WERI-Rb-1 (cell line): ENCODE data around the gene NRG3.

ENCODE experiments used
- DNase-seq: peaks from one replicate; pipeline ENCODE4 v3.0.0-alpha.2; 2020
- H3K27ac ChIP-seq: fragments of 250-450 bp; sonication (Bioruptor Pico); 2 replicates; pipeline ENCODE4 v1.5.1; 2020; ENCODE audit warnings: mild to moderate bottlenecking, moderate library complexity
- H3K27me3 ChIP-seq: fragments of 250-450 bp; sonication (Bioruptor Pico); 2 replicates; pipeline ENCODE4 v1.5.1; 2021; ENCODE audit warnings: mild to moderate bottlenecking, low read depth, moderate library complexity; ENCODE audit not compliant: insufficient read depth, severe bottlenecking
- H3K36me3 ChIP-seq: fragments of 250-450 bp; sonication (Bioruptor Pico); 2 replicates; pipeline ENCODE4 v1.5.1; 2020; ENCODE audit warnings: mild to moderate bottlenecking, moderate library complexity
- H3K4me3 ChIP-seq: 2 replicates; pipeline ENCODE4 v1.5.1; 2011; ENCODE audit warnings: low read depth, mild to moderate bottlenecking, control low read depth, low read length
- H3K9me3 ChIP-seq: fragments of 250-450 bp; sonication (Bioruptor Pico); 2 replicates; pipeline ENCODE4 v1.5.1; 2021; ENCODE audit warnings: mild to moderate bottlenecking, moderate library complexity; ENCODE audit not compliant: severe bottlenecking
- TF ChIP-seq, protein P1 (sequence below): IDR thresholded peaks from 2 replicates; pipeline ENCODE4 v1.5.1; 2011; ENCODE audit warnings: low read depth, mild to moderate bottlenecking, control low read depth, inconsistent platforms, low read length

NRG3 gene

DNA sequence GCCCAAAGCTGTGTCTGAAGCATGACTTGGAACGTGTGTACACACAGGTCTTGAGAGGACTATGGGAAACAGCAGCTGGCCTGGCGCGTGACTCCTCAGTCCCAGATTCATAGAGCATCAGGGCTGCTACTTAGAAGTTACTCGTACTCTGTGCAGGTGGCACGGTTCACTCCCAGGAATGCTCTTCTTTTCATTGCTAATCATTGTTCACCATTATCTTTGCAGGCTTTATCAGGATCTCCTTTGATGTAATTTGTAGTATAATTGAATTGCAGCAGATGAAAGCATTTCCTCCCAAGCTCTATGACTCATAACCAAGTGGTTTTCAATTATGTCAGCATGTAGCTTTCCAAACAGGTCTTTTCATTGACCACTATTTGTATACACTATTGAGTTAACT is 938.9 kb downstream of the NRG3 start:
- H3K27ac ChIP-seq = no peak overlapping the region
- no peaks in the 10 kb centered on the region for H3K36me3 ChIP-seq
- no peaks in the 10 kb centered on the region for H3K27me3 ChIP-seq
- DNase-seq = no peak
- TF ChIP-seq, protein P1, sequence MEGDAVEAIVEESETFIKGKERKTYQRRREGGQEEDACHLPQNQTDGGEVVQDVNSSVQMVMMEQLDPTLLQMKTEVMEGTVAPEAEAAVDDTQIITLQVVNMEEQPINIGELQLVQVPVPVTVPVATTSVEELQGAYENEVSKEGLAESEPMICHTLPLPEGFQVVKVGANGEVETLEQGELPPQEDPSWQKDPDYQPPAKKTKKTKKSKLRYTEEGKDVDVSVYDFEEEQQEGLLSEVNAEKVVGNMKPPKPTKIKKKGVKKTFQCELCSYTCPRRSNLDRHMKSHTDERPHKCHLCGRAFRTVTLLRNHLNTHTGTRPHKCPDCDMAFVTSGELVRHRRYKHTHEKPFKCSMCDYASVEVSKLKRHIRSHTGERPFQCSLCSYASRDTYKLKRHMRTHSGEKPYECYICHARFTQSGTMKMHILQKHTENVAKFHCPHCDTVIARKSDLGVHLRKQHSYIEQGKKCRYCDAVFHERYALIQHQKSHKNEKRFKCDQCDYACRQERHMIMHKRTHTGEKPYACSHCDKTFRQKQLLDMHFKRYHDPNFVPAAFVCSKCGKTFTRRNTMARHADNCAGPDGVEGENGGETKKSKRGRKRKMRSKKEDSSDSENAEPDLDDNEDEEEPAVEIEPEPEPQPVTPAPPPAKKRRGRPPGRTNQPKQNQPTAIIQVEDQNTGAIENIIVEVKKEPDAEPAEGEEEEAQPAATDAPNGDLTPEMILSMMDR = no peak
- H3K9me3 ChIP-seq = no peaks in the 10 kb centered on the region
- H3K4me3 ChIP-seq = no peak overlapping the region

DNA sequence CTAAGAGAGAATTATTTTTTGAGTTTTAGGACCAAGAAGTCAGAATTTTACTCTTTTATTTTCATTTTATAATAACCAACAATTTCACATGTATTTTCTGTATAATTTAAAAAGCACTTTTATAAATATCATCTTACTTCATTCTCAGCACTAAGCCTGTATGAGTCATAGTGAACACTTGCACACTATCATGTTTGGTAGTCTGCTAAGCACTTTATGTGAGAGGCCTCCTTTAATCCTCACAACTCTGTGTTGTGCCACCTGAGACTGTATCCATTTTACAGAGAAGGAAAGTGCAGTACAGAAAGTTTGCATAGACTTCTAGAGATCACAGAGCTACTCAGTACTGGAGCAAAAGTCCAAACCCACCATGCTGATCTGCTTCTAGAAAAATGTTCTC is 939.6 kb downstream of the NRG3 start:
- Histone ChIP-seq H3K9me3 (no peaks in the 10 kb centered on the region), H3K4me3 (no peak overlapping the region), H3K27me3 (no peaks in the 10 kb centered on the region), H3K27ac (no peak overlapping the region), H3K36me3 (no peaks in the 10 kb centered on the region)
- no peak for DNase-seq
- TF ChIP-seq, protein P1 = no peak

DNA sequence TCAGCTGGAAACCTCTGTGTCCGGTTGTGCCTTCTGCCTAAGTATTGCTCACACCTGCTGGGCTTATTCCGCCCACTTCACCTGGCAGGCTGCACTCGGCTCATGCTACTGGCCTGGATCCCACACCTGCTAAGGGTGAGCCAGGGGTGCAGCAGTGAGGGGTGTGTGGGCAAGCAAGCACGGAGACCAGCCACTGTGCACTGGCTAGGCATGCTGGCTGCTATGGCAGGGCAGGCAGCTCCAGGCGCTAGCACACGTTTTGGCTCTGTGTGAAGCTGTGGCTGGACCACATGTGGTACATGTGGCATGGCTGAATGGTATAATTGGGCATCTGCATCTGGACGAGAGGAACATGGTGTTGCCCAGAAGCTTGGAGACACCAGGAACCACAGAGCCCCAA is 940.7 kb downstream of the NRG3 start:
- H3K9me3 ChIP-seq = no peaks in the 10 kb centered on the region
- no peaks in the 10 kb centered on the region for H3K36me3 ChIP-seq

DNA sequence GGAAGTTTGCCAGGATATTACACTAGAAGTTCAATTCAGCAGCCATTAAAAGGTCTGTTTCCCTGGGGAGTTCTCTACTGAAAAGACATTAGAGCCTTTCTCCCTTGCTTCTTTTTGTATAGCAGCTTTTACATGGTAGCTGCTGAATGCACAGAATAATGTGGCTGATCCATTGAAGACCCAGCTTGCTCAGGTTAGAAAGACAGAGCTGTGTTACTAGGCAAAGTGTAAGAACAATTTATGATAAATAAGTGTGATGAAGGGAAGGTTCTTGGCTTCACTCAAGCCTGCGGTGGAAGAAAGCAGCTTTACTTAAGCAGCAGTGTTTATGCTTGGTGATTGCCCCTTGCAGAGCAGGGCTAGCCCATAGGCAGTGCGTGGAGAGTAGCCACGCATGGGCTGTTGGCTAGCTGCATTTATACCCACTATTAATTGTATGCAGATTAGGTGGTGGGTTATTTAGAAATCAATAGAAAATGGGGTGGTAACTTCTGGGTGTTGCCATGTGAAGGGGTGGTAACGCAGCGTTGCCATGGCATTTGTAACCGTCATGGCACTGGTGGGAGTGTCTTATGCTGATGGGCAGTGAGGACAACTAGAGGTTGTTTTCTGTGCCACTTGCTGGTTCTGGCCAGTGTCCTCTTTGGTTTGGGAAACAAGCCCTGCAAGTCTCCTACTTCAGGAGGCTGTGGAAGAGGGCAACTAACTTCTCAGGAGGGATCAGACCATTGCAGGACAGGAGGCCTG is 942.9 kb downstream of the NRG3 start:
- no peak overlapping the region for H3K4me3 ChIP-seq
- H3K9me3 ChIP-seq = no peaks in the 10 kb centered on the region
- no peak for DNase-seq
- H3K27me3 ChIP-seq = no peaks in the 10 kb centered on the region
- no peak overlapping the region for H3K27ac ChIP-seq
- TF ChIP-seq, protein P1 = no peak
- H3K36me3 ChIP-seq = no peaks in the 10 kb centered on the region

More for the DNA sequence above, 940.7 kb downstream of the NRG3 start:
- Histone ChIP-seq H3K27ac (no peak overlapping the region), H3K4me3 (no peak overlapping the region), H3K27me3 (no peaks in the 10 kb centered on the region)
- TF ChIP-seq, protein P1 = no peak
- no peak for DNase-seq

DNA sequence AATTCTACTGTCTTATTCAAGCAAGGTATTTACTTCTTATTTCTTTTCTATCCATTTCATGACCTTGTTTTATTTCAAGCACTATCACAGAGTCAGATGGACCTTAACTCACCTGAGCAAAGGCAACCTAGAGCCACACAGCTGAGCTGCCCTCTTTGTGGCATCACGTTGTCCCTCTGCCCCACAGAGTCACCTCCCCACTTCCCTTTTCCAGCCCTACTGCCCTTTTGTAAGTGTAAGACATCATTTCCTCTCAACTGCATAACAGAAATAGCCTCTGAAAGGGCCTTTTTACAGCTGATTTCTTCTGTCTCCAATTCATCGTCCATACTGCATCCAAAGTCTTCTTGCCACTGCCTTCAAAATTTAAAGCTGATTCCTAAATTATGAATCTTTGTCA is 946.0 kb downstream of the NRG3 start:
- Histone ChIP-seq H3K36me3 (no peaks in the 10 kb centered on the region), H3K27ac (no peak overlapping the region), H3K9me3 (no peaks in the 10 kb centered on the region), H3K27me3 (no peaks in the 10 kb centered on the region), H3K4me3 (no peak overlapping the region)
- TF ChIP-seq, protein P1 = no peak
- no peak for DNase-seq

DNA sequence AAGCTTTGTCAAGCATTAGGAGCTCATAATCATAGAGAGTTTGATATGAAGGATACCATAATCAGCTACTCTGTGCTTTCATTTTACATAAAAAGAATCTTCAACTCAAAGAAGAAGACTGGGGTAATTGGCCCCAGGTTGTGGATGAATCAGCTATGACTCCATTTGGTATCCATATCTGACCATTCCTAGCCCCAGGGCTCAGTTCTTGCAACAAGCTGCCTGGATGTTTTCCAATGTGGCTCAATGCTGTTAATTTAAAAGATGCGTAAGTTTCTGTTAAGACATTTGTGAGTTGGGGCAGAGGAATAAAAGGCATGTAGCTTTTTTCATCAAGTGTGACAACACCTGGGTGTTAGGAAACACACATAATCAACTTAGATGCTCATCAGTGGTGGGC is 951.1 kb downstream of the NRG3 start:
- Histone ChIP-seq H3K27ac (no peak overlapping the region), H3K9me3 (no peaks in the 10 kb centered on the region), H3K36me3 (no peaks in the 10 kb centered on the region), H3K27me3 (no peaks in the 10 kb centered on the region), H3K4me3 (no peak overlapping the region)
- DNase-seq = no peak
- TF ChIP-seq, protein P1 = no peak
